ENCODE results near the gene OTOL1.

DNA sequence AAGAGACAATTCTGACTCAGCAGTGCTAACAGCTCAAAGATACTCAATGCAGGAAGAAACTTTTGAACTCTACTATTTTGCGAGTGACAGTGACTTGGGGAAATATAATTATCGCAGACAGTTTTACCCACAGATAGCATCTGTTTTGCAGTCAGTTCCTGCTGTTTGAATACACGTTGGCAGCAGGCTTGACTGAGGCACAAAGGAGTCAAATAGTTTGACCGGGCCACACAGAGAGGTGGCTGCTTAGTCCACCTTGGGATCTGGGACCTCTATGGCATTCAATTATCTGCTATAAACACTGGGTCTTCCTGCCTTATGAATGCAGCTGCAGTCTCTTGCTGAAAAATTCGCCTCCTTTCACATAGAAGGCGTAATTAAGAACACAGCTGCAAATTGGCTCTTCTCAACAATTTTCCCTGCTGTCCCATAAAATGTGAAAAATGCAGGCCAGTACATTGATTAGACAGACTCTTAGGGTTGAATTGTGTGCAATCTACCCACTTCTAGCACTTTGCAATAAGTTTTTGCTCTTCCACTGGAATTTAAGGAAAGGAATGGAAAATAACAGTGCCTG lies 56.5 kb downstream of the OTOL1 start:
- TF ChIP-seq, protein P1, sequence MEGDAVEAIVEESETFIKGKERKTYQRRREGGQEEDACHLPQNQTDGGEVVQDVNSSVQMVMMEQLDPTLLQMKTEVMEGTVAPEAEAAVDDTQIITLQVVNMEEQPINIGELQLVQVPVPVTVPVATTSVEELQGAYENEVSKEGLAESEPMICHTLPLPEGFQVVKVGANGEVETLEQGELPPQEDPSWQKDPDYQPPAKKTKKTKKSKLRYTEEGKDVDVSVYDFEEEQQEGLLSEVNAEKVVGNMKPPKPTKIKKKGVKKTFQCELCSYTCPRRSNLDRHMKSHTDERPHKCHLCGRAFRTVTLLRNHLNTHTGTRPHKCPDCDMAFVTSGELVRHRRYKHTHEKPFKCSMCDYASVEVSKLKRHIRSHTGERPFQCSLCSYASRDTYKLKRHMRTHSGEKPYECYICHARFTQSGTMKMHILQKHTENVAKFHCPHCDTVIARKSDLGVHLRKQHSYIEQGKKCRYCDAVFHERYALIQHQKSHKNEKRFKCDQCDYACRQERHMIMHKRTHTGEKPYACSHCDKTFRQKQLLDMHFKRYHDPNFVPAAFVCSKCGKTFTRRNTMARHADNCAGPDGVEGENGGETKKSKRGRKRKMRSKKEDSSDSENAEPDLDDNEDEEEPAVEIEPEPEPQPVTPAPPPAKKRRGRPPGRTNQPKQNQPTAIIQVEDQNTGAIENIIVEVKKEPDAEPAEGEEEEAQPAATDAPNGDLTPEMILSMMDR (IDR thresholded peaks at IDR 0.05 in 2 of 3, conservative IDR thresholded peaks at IDR 0.05 in 1 of 3; ENCODE audit: control insufficient read depth in 2 of 3, extremely low read depth in 1 of 3, insufficient read depth in 1 of 3, low read depth in 3 of 3, low read length in 3 of 3), result no peak
- TF ChIP-seq, protein P2, sequence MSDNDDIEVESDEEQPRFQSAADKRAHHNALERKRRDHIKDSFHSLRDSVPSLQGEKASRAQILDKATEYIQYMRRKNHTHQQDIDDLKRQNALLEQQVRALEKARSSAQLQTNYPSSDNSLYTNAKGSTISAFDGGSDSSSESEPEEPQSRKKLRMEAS (IDR thresholded peaks at IDR 0.05; ENCODE audit: low read depth, low read length), result no peak
- no peak for TF ChIP-seq LARP7 (IDR thresholded peaks at IDR 0.05)
- TF ChIP-seq ZNF274 (IDR thresholded peaks at IDR 0.05; ENCODE audit: insufficient read depth, insufficient read length), result no peak
- TF ChIP-seq, protein P3, sequence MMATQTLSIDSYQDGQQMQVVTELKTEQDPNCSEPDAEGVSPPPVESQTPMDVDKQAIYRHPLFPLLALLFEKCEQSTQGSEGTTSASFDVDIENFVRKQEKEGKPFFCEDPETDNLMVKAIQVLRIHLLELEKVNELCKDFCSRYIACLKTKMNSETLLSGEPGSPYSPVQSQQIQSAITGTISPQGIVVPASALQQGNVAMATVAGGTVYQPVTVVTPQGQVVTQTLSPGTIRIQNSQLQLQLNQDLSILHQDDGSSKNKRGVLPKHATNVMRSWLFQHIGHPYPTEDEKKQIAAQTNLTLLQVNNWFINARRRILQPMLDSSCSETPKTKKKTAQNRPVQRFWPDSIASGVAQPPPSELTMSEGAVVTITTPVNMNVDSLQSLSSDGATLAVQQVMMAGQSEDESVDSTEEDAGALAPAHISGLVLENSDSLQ (IDR thresholded peaks at IDR 0.05), result no peak
- TF ChIP-seq NRF1 (conservative IDR thresholded peaks at IDR 0.05; ENCODE audit: low read depth, low read length), result no peak
- no peak for TF ChIP-seq CREB1 (IDR thresholded peaks at IDR 0.05; ENCODE audit: low read depth)
- no peak for TF ChIP-seq HDGF (IDR thresholded peaks at IDR 0.05)
- no peak for TF ChIP-seq POLR2AphosphoS2 (IDR thresholded peaks at IDR 0.05; ENCODE audit: low read depth, low read length)
- no peak for TF ChIP-seq SIN3A (IDR thresholded peaks at IDR 0.05; ENCODE audit: low read depth, low read length)
- TF ChIP-seq POLR2A (IDR thresholded peaks at IDR 0.05; ENCODE audit: low read depth, low read length), result no peak
- TF ChIP-seq HDAC2 (IDR thresholded peaks at IDR 0.05), result no peak
- no peak for TF ChIP-seq EED (IDR thresholded peaks at IDR 0.05; ENCODE audit: low read depth)
- no peak for TF ChIP-seq BRCA1 (IDR thresholded peaks at IDR 0.05; ENCODE audit: low read depth, low read length)

Measured in GM12878 (cell line).